ENCODE measurements around the gene PCSK7. TPM values are rescaled to one million over a fixed set of nuclear protein-coding genes. Genes with fewer than 3 reads are reported as not detected.

The PCSK7 gene
- total RNA-seq, 1 experiment from 2014 or later = 28.4 TPM

- peak; percentile 49 for DNase-seq
- Histone ChIP-seq H3K4me3 (ENCODE audit: insufficient read depth, low read depth, low read length) (peak overlapping the region; percentile 74), H3K27me3 (ENCODE audit: control insufficient read depth, insufficient read depth, low read length) (no peaks in the 10 kb centered on the region), H3K36me3 (replicated peaks; ENCODE audit: control insufficient read depth, insufficient read depth, low read length) (peaks cover 2% of the 10 kb centered on the region; the same call in 1 of the 2 replicates)
These were observed 52.5 kb downstream of the PCSK7 start for GRCh38 chr11:117179048-117179999.

DNA sequence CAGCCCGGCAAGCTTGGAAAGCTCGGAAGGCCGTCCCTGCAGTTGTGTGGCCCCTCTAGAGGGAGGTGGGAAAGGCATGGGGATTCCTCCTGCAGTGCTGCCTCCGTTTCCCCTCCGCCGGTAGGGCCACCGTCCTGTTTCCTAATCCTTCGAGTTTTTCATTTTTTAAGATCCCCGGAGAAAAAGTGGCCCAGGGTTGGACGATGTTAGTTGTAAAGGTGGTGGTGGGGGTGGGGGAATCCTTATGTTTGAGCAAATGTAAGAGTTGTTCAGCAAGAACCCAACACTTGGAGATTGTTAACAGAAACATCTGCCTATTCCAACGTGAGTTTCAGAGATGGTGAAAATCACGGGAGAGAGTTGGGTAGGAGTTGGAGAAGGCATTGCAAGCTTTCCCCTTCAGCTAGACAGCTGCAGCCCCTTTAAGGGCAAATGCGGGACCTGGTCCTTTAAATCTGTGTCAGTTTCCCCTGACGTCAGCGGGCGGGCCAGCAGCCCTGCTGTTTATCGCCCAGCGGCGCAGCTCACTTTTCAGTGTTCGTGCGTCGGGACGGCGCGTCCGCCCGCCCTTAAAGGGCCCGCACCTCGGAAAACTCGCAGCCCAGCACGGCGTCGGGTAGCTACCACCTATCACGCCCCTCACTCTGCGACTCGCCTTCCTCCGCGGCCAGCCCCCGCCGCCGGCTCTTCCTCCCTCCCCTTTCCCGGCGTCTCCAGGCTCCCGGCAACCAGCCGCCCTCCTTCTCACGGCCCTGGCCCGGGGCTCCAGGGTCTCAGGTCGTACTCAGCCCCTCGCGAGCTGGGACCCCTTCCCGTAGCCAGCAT is 53.5 kb downstream of the PCSK7 start, which contains the start of gene SIDT2:
SIDT2 (plus strand) TSS at position 534 of the 825 bp plus-strand sequence. CDS start 521 bp downstream, outside the sequence.
- H3K4me3 ChIP-seq (ENCODE audit: insufficient read depth, low read depth, low read length) = peak within 1 kb of the TSS; percentile 74
- H3K27me3 ChIP-seq (ENCODE audit: control insufficient read depth, insufficient read depth, low read length) = no peaks in the 10 kb centered on the region
- H3K36me3 ChIP-seq (replicated peaks; ENCODE audit: control insufficient read depth, insufficient read depth, low read length) = peaks cover 2% of the 10 kb centered on the region; the same call in 1 of the 2 replicates
- DNase-seq = peak; percentile 96

GRCh38 chr11:117177534-117178209 is 54.2 kb downstream of the PCSK7 start:
- no peak for DNase-seq

DNA sequence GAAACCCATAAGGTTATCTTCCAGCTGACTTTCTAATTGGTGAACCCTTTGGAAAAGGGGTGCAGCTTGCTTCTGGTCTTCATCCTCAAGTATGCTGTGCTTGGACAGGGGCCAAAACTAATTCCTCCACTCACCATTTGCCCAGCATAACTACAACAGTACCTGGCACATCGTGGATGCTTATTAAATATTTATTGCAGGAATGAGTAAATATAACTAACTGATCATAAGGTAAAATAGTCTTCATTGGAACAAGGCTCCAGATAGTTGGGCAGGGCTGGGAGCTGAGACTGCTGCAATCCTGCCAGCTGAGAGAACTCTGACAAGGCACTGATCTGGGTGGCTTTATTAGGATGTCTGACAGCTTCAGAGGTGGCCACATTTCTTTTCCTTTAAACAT is 55.7 kb downstream of the PCSK7 start:
- Histone ChIP-seq H3K4me3 (ENCODE audit: insufficient read depth, low read depth, low read length) (no peak overlapping the region), H3K27me3 (ENCODE audit: control insufficient read depth, insufficient read depth, low read length) (no peaks in the 10 kb centered on the region), H3K36me3 (replicated peaks; ENCODE audit: control insufficient read depth, insufficient read depth, low read length) (peaks cover 1% of the 10 kb centered on the region; the same call in 1 of the 2 replicates)
- no peak for DNase-seq

More at GRCh38 chr11:117177534-117178209, 54.2 kb downstream of the PCSK7 start:
- no peaks in the 10 kb centered on the region for H3K27me3 ChIP-seq (ENCODE audit: control insufficient read depth, insufficient read depth, low read length)
- H3K4me3 ChIP-seq (ENCODE audit: insufficient read depth, low read depth, low read length) = peak overlapping the region; percentile 23; the same call in 1 of the 2 replicates
- H3K36me3 ChIP-seq (replicated peaks; ENCODE audit: control insufficient read depth, insufficient read depth, low read length) = peaks cover 2% of the 10 kb centered on the region; the same call in 1 of the 2 replicates

DNA sequence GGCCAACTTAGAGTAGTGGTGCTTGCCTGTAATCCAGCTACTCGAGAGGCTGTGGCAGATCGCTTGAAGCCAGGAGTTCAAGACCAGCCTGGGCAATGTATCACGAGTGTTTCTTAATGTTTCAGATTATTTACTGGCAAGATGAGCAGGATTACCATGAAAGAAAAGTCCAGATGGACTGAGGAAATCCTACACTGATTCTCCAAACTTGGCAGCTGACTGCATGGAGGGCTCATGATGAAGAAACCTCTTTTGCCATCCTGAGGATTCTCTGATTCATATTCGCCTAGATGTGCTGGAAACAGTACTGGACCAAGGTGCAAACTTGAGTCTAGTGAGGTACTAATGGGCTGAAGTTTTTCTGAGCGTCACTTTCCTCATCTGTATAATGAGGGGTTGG is 56.1 kb downstream of the PCSK7 start:
- Histone ChIP-seq H3K36me3 (replicated peaks; ENCODE audit: control insufficient read depth, insufficient read depth, low read length) (peaks cover 1% of the 10 kb centered on the region; the same call in 1 of the 2 replicates), H3K4me3 (ENCODE audit: insufficient read depth, low read depth, low read length) (no peak overlapping the region), H3K27me3 (ENCODE audit: control insufficient read depth, insufficient read depth, low read length) (no peaks in the 10 kb centered on the region)
- DNase-seq = no peak

GRCh38 chr11:117175104-117175503 is 56.8 kb downstream of the PCSK7 start:
- H3K4me3 ChIP-seq (ENCODE audit: insufficient read depth, low read depth, low read length) = no peak overlapping the region

GRCh38 chr11:117172724-117173421 is 59.0 kb downstream of the PCSK7 start:
- Histone ChIP-seq H3K27me3 (ENCODE audit: control insufficient read depth, insufficient read depth, low read length) (no peaks in the 10 kb centered on the region), H3K4me3 (ENCODE audit: insufficient read depth, low read depth, low read length) (no peak overlapping the region), H3K36me3 (replicated peaks; ENCODE audit: control insufficient read depth, insufficient read depth, low read length) (peaks cover 3% of the 10 kb centered on the region)
- no peak for DNase-seq

More at GRCh38 chr11:117175104-117175503, 56.8 kb downstream of the PCSK7 start:
- H3K36me3 ChIP-seq (replicated peaks; ENCODE audit: control insufficient read depth, insufficient read depth, low read length) = peaks cover 1% of the 10 kb centered on the region; the same call in 1 of the 2 replicates
- no peak for DNase-seq
- H3K27me3 ChIP-seq (ENCODE audit: control insufficient read depth, insufficient read depth, low read length) = no peaks in the 10 kb centered on the region

- no peaks in the 10 kb centered on the region for H3K27me3 ChIP-seq (ENCODE audit: control insufficient read depth, insufficient read depth, low read length)
- no peak for DNase-seq
- peaks cover 10% of the 10 kb centered on the region for H3K36me3 ChIP-seq (replicated peaks; ENCODE audit: control insufficient read depth, insufficient read depth, low read length)
- H3K4me3 ChIP-seq (ENCODE audit: insufficient read depth, low read depth, low read length) = no peak overlapping the region
These were observed 60.3 kb downstream of the PCSK7 start for GRCh38 chr11:117171404-117172061.

GRCh38 chr11:117171007-117171403 is 60.9 kb downstream of the PCSK7 start:
- Histone ChIP-seq H3K36me3 (replicated peaks; ENCODE audit: control insufficient read depth, insufficient read depth, low read length) (peaks cover 11% of the 10 kb centered on the region), H3K27me3 (ENCODE audit: control insufficient read depth, insufficient read depth, low read length) (no peaks in the 10 kb centered on the region), H3K4me3 (ENCODE audit: insufficient read depth, low read depth, low read length) (no peak overlapping the region)
- DNase-seq = no peak

GRCh38 chr11:117170210-117170609 is 61.7 kb downstream of the PCSK7 start:
- no peak for DNase-seq
- H3K36me3 ChIP-seq (replicated peaks; ENCODE audit: control insufficient read depth, insufficient read depth, low read length) = peaks cover 14% of the 10 kb centered on the region
- H3K27me3 ChIP-seq (ENCODE audit: control insufficient read depth, insufficient read depth, low read length) = no peaks in the 10 kb centered on the region
- H3K4me3 ChIP-seq (ENCODE audit: insufficient read depth, low read depth, low read length) = no peak overlapping the region

- peaks cover 14% of the 10 kb centered on the region for H3K36me3 ChIP-seq (replicated peaks; ENCODE audit: control insufficient read depth, insufficient read depth, low read length)
- H3K4me3 ChIP-seq (ENCODE audit: insufficient read depth, low read depth, low read length) = no peak overlapping the region
- no peaks in the 10 kb centered on the region for H3K27me3 ChIP-seq (ENCODE audit: control insufficient read depth, insufficient read depth, low read length)
- DNase-seq = no peak
These were observed 62.1 kb downstream of the PCSK7 start for GRCh38 chr11:117169736-117170135.

GRCh38 chr11:117166491-117166890 is 65.4 kb downstream of the PCSK7 start:
- no peak overlapping the region for H3K4me3 ChIP-seq (ENCODE audit: insufficient read depth, low read depth, low read length)
- H3K36me3 ChIP-seq (replicated peaks; ENCODE audit: control insufficient read depth, insufficient read depth, low read length) = peaks cover 24% of the 10 kb centered on the region
- DNase-seq = no peak
- no peaks in the 10 kb centered on the region for H3K27me3 ChIP-seq (ENCODE audit: control insufficient read depth, insufficient read depth, low read length)

DNA sequence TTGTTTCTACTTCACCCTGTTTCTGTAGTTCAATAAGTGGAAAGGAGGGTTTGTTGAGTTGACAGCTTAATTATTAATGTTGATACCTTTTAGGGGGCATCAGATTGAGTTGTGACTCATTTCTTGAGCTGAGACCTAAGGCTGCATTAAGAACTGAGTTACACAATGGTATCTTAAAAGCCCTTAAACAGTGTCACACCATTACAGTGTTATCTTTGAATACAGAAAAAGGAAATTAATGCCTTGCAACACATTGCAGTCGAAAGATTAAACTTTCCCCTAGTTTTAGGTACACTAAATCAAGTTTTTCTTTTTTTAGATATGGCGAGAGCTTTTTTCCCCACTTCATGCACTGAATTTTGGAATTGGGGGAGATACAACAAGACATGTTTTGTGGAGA is 71.0 kb downstream of the PCSK7 start:
- Histone ChIP-seq H3K36me3 (replicated peaks; ENCODE audit: control insufficient read depth, insufficient read depth, low read length) (peaks cover 19% of the 10 kb centered on the region), H3K4me3 (ENCODE audit: insufficient read depth, low read depth, low read length) (no peak overlapping the region), H3K27me3 (ENCODE audit: control insufficient read depth, insufficient read depth, low read length) (no peaks in the 10 kb centered on the region)
- no peak for DNase-seq
